GM12891 (cell line): ENCODE data around the gene SMCO3.
A peak's percentile ranks its signal among the peaks of the same experiment; 100 is the strongest.
"Not testable (repeated sequence)": the region's sequence is repeated elsewhere in the genome, so short reads cannot be mapped to it uniquely, and the experiment has no call there.

ENCODE experiments used
- DNase-seq: peaks from one replicate; pipeline ENCODE4 v3.0.0; 2011; ENCODE audit warnings: low spot score; ENCODE audit not compliant: insufficient read length
- FAIRE-seq: peaks from 2 replicates; lab custom pipeline; 2011; peaks lifted over from hg19 to GRCh38; lab: Jason Lieb, UNC
- PAX5 ChIP-seq: IDR thresholded peaks from 2 replicates; pipeline ENCODE4 v1.6.1; 2011; ENCODE audit warnings: low read length, moderate library complexity, mild to moderate bottlenecking; ENCODE audit not compliant: insufficient read depth, severe bottlenecking
- POLR2A ChIP-seq: IDR thresholded peaks from 2 replicates; pipeline ENCODE4 v1.6.1; 2011; ENCODE audit warnings: low read depth, low read length, control low read depth
- POLR2AphosphoS5 ChIP-seq: IDR thresholded peaks from 2 replicates; pipeline ENCODE4 v1.6.1; 2011; ENCODE audit warnings: low read depth, low read length, control low read depth
- POU2F2 ChIP-seq: IDR thresholded peaks from 2 replicates; pipeline ENCODE4 v1.6.1; 2011; ENCODE audit warnings: low read depth, mild to moderate bottlenecking, control low read depth, low read length, moderate library complexity
- SPI1 ChIP-seq: IDR thresholded peaks from 2 replicates; pipeline ENCODE4 v1.6.1; 2011; ENCODE audit warnings: low read depth, low read length, control low read depth
- TAF1 ChIP-seq: IDR thresholded peaks from 2 replicates; pipeline ENCODE4 v1.6.1; 2011; ENCODE audit warnings: low read depth, low read length, control low read depth

SMCO3 gene

GRCh38 chr12:14770496-14771461 lies 43.2 kb downstream of the SMCO3 start:
- TF ChIP-seq POLR2AphosphoS5, result peak; percentile 99
- peak; percentile 95 for TF ChIP-seq POU2F2
- TF ChIP-seq POLR2A, result peak; percentile 99
- peak; percentile 94 for TF ChIP-seq TAF1
- no peak for TF ChIP-seq SPI1
- peak; percentile 88 for FAIRE-seq

GRCh38 chr12:14769969-14770495 lies 44.0 kb downstream of the SMCO3 start:
- DNase-seq, result peak; percentile 45

More at GRCh38 chr12:14770496-14771461, 43.2 kb downstream of the SMCO3 start:
- no peak for DNase-seq

GRCh38 chr12:14769466-14769968 lies 44.5 kb downstream of the SMCO3 start:
- TF ChIP-seq PAX5 (no peak), TAF1 (no peak; the same call in 1 of the 2 replicates), POLR2AphosphoS5 (no peak), POU2F2 (no peak), POLR2A (no peak), SPI1 (no peak)
- FAIRE-seq (no peak), DNase-seq (no peak)

More at GRCh38 chr12:14769969-14770495, 44.0 kb downstream of the SMCO3 start:
- FAIRE-seq, result peak; percentile 95
- 0 out of 2 replicates have a peak, but pooled peaks have one; percentile 10 for TF ChIP-seq SPI1
- TF ChIP-seq PAX5, result peak; percentile 42
- TF ChIP-seq POLR2AphosphoS5, result peak; percentile 90
- TF ChIP-seq POU2F2, result peak; percentile 95
- TF ChIP-seq TAF1, result peak; percentile 45; the same call in 1 of the 2 replicates
- TF ChIP-seq POLR2A, result peak; percentile 93

- FAIRE-seq (no peak), DNase-seq (no peak)
- no peak for TF ChIP-seq POLR2AphosphoS5
- TF ChIP-seq TAF1, result no peak
- TF ChIP-seq POU2F2, result no peak
- TF ChIP-seq POLR2A, result no peak; the same call in 1 of the 2 replicates
- TF ChIP-seq PAX5, result no peak
- no peak for TF ChIP-seq SPI1
These were observed 45.1 kb downstream of the SMCO3 start for GRCh38 chr12:14768823-14769405.

- FAIRE-seq, result no peak
- TF ChIP-seq TAF1 (no peak), PAX5 (no peak), POLR2AphosphoS5 (no peak), SPI1 (no peak), POU2F2 (no peak), POLR2A (no peak)
- DNase-seq, result no peak
These were observed 46.4 kb downstream of the SMCO3 start for GRCh38 chr12:14767617-14768016.

GRCh38 chr12:14766649-14767215 lies 47.2 kb downstream of the SMCO3 start:
- FAIRE-seq (peak; percentile 66), DNase-seq (no peak)
- TF ChIP-seq TAF1 (no peak), POLR2A (no peak), SPI1 (no peak), POLR2AphosphoS5 (no peak), PAX5 (no peak), POU2F2 (no peak)

- not testable (repeated sequence) for FAIRE-seq, DNase-seq
These were observed 48.0 kb downstream of the SMCO3 start for GRCh38 chr12:14766020-14766419.

GRCh38 chr12:14765398-14765797 lies 48.6 kb downstream of the SMCO3 start:
- DNase-seq (no peak), FAIRE-seq (no peak)
- TF ChIP-seq POLR2AphosphoS5 (no peak), PAX5 (no peak), SPI1 (no peak), POU2F2 (no peak), TAF1 (no peak), POLR2A (no peak)

- not testable (repeated sequence) for FAIRE-seq
These were observed 54.2 kb downstream of the SMCO3 start for GRCh38 chr12:14759711-14760280.

More at GRCh38 chr12:14759711-14760280, 54.2 kb downstream of the SMCO3 start:
- DNase-seq, result not testable (repeated sequence)
